Sigmoid colon (tissue), 7 donors: ENCODE measurements around the gene C11orf86. TPM values are rescaled to one million over a fixed set of nuclear protein-coding genes. Genes with fewer than 3 reads are reported as not detected.
"Not testable (repeated sequence)": the region's sequence is repeated elsewhere in the genome, so short reads cannot be mapped to it uniquely, and the experiment has no call there.

Source experiments
- DNase-seq: peaks from one replicate; pipeline ENCODE4 v3.0.0-alpha.2; 2019
- H3K27ac ChIP-seq, 4 donors: fragments of 200-600 bp; sonication (generic); one replicate each; pipeline ENCODE4 v1.5.1; 2016 to 2019; ENCODE audit warnings: mild to moderate bottlenecking in 1 of 4
- H3K27me3 ChIP-seq, 3 donors: fragments of 200-600 bp; sonication (generic); one replicate each; pipeline ENCODE4 v1.5.1; 2019; ENCODE audit warnings: mild to moderate bottlenecking in 1 of 3
- H3K36me3 ChIP-seq, 4 donors: fragments of 200-600 bp; sonication (generic); one replicate each; pipeline ENCODE4 v1.5.1; 2016 to 2019
- H3K4me1 ChIP-seq, 4 donors: fragments of 200-600 bp; sonication (generic); one replicate each; pipeline ENCODE4 v1.5.1; 2017 to 2019
- H3K4me3 ChIP-seq, 4 donors: fragments of 200-600 bp; sonication (generic); one replicate each; pipeline ENCODE4 v1.5.1; 2017 to 2019; ENCODE audit warnings: mild to moderate bottlenecking in 2 of 4, moderate library complexity in 1 of 4
- H3K9me3 ChIP-seq, 4 donors: fragments of 200-600 bp in 3 of 4; sonication (generic) in 3 of 4; one replicate each; pipeline versions ENCODE4 v1.5.1 to v1.6.1; 2013 to 2019
- EP300 ChIP-seq, 4 donors: sonication (generic); formaldehyde crosslinking; IDR thresholded peaks; one replicate each; pipeline ENCODE4 v1.6.1; 2017; ENCODE audit warnings: antibody characterized with exemption in 4 of 4
- POLR2A ChIP-seq, 2 donors: fragments of 450-650 bp; IDR thresholded peaks; one replicate each; pipeline ENCODE4 v1.6.1; 2016; ENCODE audit warnings: antibody characterized with exemption in 2 of 2, mild to moderate bottlenecking in 2 of 2, moderate library complexity in 2 of 2
- POLR2AphosphoS5 ChIP-seq, 4 donors: sonication (generic); formaldehyde crosslinking; IDR thresholded peaks; one replicate each; pipeline ENCODE4 v1.6.1; 2017; ENCODE audit warnings: antibody characterized with exemption in 4 of 4
- WGBS, 2 donors: extraction: QIAGEN DNeasy Blood & Tissue Kit; methylation state at CpG; one replicate each; pipeline ENCODE4 v1.1.7; 2013; 5-methylcytosine and 5-hydroxymethylcytosine counted together
- intact Hi-C: fragments of 100-400 bp; cut with DNase I; formaldehyde crosslinking; loops from one replicate; pipeline ENCODE4 v1.15.1; 2023
- polyA plus RNA-seq, 3 donors: library from polyadenylated mRNA; stranded (reverse); fragments of 200-250 nt; gene quantifications; one replicate each; pipeline ENCODE4 v1.2.3, GENCODE V29; 2013
- total RNA-seq, 4 donors: library from RNA; depleted of rRNA; stranded (reverse); fragments of >200 nt; gene quantifications; one replicate each; pipeline ENCODE4 v1.1.0, GENCODE V29; 2016
- TF ChIP-seq, protein P1 (sequence below), 4 experiments: fragments of 450-650 bp in 3 of 4; fragments of 200-600 bp in 1 of 4; IDR thresholded peaks; one replicate each; pipeline ENCODE4 v1.5.1; 2016 to 2019; ENCODE audit warnings: antibody characterized with exemption in 4 of 4, mild to moderate bottlenecking in 3 of 4, moderate library complexity in 2 of 4
- donor health status: healthy with polysubstance abuse.
- donor health status: Bipolar disorder and iron deficiency.
- donor health status: healthy.

The C11orf86 gene
- total and polyA plus RNA-seq, 7 donors, result 61.0 to 297 (median 132) TPM; not detected in 4

DNA sequence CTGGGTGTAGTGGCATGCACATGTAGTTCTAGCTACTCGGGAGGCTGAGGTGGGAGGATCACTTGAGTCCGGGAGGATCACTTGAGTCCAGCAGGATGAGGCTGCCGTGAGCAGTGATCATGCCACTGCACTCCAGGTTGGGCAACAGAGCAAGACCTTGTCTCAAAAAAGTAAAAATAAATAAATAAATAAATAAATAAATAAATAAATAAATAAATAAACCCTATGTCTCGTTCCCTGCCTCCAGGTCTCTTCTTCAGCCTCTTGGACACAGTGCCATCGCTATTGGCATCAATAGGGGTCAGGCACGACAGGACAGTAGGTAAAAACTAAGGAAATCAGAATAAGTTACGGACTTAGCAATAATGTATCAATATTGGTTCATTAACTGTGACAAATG, 24.5 kb downstream of the C11orf86 start:
- Histone ChIP-seq H3K4me1 (no peaks in the 10 kb centered on the region), H3K27ac (no peak overlapping the region), H3K36me3 (no peaks in the 10 kb centered on the region), H3K9me3 (no peaks in the 10 kb centered on the region), H3K4me3 (no peak overlapping the region), H3K27me3 (no peaks in the 10 kb centered on the region)
- TF ChIP-seq EP300 (IDR thresholded peaks at IDR 0.05) (no peak), POLR2A (IDR thresholded peaks at IDR 0.05) (no peak), POLR2AphosphoS5 (IDR thresholded peaks at IDR 0.05) (no peak)
- TF ChIP-seq, protein P1, sequence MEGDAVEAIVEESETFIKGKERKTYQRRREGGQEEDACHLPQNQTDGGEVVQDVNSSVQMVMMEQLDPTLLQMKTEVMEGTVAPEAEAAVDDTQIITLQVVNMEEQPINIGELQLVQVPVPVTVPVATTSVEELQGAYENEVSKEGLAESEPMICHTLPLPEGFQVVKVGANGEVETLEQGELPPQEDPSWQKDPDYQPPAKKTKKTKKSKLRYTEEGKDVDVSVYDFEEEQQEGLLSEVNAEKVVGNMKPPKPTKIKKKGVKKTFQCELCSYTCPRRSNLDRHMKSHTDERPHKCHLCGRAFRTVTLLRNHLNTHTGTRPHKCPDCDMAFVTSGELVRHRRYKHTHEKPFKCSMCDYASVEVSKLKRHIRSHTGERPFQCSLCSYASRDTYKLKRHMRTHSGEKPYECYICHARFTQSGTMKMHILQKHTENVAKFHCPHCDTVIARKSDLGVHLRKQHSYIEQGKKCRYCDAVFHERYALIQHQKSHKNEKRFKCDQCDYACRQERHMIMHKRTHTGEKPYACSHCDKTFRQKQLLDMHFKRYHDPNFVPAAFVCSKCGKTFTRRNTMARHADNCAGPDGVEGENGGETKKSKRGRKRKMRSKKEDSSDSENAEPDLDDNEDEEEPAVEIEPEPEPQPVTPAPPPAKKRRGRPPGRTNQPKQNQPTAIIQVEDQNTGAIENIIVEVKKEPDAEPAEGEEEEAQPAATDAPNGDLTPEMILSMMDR (IDR thresholded peaks at IDR 0.05), result no peak
- 88 to 94% methylated on average over 7 of the region's 7 CpGs for WGBS, 2 donors
- intact Hi-C loops, result no loop called here
- DNase-seq, result no peak

DNA sequence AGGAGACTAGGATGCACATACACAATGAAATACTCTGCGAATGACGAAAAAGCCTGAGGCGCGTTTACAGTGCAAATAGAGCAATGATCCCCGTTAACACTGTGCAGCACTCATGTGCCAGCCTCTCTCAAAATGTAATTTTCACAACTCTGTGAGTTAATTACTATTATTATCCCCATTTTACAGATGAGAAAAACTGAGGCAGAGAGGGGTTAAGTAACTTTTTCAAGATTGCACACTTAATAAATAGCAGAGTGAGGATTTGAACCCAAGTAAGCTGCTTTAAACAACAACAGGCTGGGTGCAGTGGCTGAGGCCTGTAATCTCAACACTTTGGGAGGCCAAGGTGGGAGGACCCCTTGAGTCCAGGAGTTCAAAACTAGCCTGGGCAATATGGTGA, 26.2 kb downstream of the C11orf86 start:
- no peaks in the 10 kb centered on the region for H3K9me3 ChIP-seq
- no peak overlapping the region for H3K27ac ChIP-seq
- WGBS, 2 donors, result 91 to 95% methylated on average over 5 of the region's 5 CpGs
- no peaks in the 10 kb centered on the region for H3K27me3 ChIP-seq
- DNase-seq, result no peak
- H3K4me1 ChIP-seq, result no peaks in the 10 kb centered on the region
- intact Hi-C loops, result no loop called here
- H3K36me3 ChIP-seq, result no peaks in the 10 kb centered on the region
- TF ChIP-seq POLR2AphosphoS5 (IDR thresholded peaks at IDR 0.05) (no peak), POLR2A (IDR thresholded peaks at IDR 0.05) (no peak), EP300 (IDR thresholded peaks at IDR 0.05) (no peak)
- TF ChIP-seq, protein P1 (IDR thresholded peaks at IDR 0.05), result no peak
- H3K4me3 ChIP-seq, result no peak overlapping the region

DNA sequence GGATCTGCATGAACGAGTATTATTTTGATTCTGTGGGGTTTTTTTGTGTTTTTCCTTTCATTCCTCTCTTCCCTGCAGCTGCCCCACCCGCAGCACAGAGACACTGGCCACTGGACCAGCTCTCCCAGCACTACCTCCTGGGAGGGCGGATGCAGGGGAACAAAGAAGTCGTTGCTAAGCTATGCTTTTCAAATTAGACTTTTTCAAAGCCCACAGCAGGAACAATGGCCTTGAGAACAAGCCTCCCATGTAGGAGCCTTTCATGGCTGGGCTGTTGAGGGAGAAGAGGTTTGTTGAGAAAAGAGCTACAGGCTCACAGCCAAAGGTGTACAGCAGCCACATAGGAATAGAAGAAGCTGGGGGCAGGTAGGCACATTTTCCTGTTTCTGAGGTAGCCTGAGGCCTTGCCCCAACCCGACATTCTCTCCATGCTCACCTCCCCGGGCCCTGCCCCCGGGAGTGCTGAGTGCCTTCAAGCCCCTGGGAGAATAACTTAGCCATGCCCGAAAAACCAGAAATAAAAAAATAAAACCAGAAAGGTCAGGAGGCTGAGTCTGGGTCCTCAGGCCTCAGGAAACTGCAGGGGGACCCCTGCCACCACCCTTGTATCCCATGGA, 27.3 kb downstream of the C11orf86 start:
- Histone ChIP-seq H3K4me3 (no peak overlapping the region), H3K4me1 (no peaks in the 10 kb centered on the region), H3K27me3 (no peaks in the 10 kb centered on the region), H3K9me3 (no peaks in the 10 kb centered on the region), H3K36me3 (no peaks in the 10 kb centered on the region), H3K27ac (no peak overlapping the region)
- no peak for DNase-seq
- TF ChIP-seq POLR2AphosphoS5 (IDR thresholded peaks at IDR 0.05), result no peak
- TF ChIP-seq EP300 (IDR thresholded peaks at IDR 0.05), result no peak
- TF ChIP-seq, protein P1 (IDR thresholded peaks at IDR 0.05), result no peak
- no peak for TF ChIP-seq POLR2A (IDR thresholded peaks at IDR 0.05)
- 66 to 76% methylated on average over 8 of the region's 8 CpGs for WGBS, 2 donors
- intact Hi-C loops, result no loop called here

DNA sequence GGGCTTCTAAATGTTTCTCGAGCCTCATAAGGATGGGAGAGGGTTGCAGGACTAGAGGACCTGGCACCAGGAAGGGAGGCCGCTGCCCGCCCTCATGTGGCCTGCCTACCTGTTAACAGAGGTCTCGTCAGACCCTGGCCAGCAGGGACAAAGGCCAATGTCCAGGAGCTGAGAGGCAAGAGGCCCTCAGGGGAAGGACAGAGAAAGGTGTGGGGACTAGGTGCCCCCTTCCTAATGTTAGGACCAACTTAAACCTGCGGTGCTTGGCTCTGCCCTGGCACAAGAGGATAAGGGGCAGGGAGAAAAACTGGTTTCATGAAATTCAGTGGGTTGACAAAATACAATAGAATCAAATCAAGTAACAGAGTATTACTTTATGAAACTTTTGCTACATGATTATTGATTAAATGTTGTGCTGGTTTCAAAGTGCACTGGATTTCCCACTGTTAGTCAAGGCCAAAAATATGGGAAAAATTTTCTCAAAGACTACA, 27.9 kb downstream of the C11orf86 start:
- H3K4me3 ChIP-seq, result no peak overlapping the region
- intact Hi-C loops, result no loop called here
- H3K9me3 ChIP-seq, result no peaks in the 10 kb centered on the region
- no peak for DNase-seq
- no peaks in the 10 kb centered on the region for H3K36me3 ChIP-seq
- no peak overlapping the region for H3K27ac ChIP-seq
- no peaks in the 10 kb centered on the region for H3K27me3 ChIP-seq
- WGBS, 2 donors, result 87 to 93% methylated on average over 5 of the region's 5 CpGs
- TF ChIP-seq EP300 (IDR thresholded peaks at IDR 0.05) (no peak), POLR2A (IDR thresholded peaks at IDR 0.05) (no peak), POLR2AphosphoS5 (IDR thresholded peaks at IDR 0.05) (no peak)
- TF ChIP-seq, protein P1 (IDR thresholded peaks at IDR 0.05), result no peak
- H3K4me1 ChIP-seq, result no peaks in the 10 kb centered on the region

DNA sequence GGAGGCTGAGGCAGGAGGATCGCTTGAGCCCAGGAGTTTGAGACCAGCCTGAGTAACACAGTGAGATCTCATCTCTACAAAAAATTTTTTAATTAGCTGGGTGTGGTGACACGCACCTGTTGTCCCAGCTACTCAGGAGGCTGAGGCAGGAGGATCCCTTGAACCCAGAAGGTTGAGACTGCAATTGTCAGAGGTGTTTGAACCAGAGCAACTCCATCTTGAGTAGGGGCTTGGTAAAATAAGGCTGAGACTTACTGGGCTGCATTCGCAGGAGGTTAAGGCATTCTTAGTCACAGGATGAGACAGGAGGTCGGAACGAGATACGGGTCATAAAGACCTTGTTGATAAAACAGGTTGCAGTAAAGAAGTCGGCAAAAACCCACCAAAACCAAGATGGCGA, 30.1 kb downstream of the C11orf86 start:
- WGBS, 2 donors, result 89 to 93% methylated on average over 8 of the region's 8 CpGs
- intact Hi-C loops, DNase-seq, H3K4me1 ChIP-seq, H3K36me3 ChIP-seq, H3K9me3 ChIP-seq, H3K27ac ChIP-seq, H3K27me3 ChIP-seq, H3K4me3 ChIP-seq: not testable (repeated sequence)
